Measurements from ENCODE around the gene UBTD1.

UBTD1 gene, protein sequence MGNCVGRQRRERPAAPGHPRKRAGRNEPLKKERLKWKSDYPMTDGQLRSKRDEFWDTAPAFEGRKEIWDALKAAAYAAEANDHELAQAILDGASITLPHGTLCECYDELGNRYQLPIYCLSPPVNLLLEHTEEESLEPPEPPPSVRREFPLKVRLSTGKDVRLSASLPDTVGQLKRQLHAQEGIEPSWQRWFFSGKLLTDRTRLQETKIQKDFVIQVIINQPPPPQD

DNA sequence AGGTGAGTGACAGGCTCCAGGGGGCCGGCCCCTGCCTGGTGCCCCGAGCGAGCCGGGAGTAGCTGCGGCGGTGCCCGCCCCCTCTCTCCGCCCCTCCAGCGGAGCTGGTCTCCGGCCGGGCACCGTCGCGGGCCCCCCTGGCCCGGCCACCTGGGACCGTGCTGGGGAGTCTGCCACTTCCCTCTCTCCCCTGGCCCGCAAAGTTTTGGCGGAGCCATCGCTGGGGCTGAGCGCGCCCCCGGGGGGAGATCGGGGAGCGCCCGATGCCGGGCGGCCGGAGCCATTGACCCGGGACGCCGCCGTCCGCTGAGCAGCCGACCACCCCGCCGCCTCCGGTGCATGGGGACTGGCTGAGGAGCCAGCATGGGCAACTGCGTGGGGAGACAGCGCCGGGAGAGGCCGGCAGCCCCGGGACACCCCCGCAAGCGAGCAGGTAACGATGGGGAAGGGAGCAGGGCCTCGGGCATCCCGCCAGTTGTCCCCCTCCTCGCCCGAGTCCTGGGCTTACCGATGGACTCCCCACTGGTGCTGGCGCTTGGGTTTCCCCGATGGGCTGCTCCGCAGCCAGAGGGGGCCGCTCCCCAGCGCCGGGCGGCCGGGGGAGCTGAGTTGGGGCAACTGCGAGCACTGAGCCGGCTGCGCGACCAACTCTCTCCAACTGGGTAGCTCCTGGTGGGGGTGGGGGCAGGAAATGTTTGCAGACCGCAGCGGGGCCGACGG, at the start of gene UBTD1:
Gene UBTD1, plus strand, starts transcription at position 84 of the 720 bp plus-strand sequence. Its CDS starts 280 bp downstream, at position 364.
- TF ChIP-seq Cebpa-rat (IDR thresholded peaks at IDR 0.05), result no peak
- Histone ChIP-seq H3K9ac (peak within 1 kb of the TSS; percentile 87), H4K20me1 (peaks cover 63% of the 10 kb centered on the region), H3K4me2 (peak within 1 kb of the TSS; percentile 98), H3K27ac (peak within 1 kb of the TSS; percentile 89), H3K27me3 (peaks cover 37% of the 10 kb centered on the region), H3K4me1 (peaks cover 45% of the 10 kb centered on the region), H3K4me3 (peak within 1 kb of the TSS; percentile 85), H3K9me3 (no peaks in the 10 kb centered on the region), H3K36me3 (0 out of 2 replicates have a peak, but pooled peaks cover 11% of the 10 kb centered on the region)

DNA sequence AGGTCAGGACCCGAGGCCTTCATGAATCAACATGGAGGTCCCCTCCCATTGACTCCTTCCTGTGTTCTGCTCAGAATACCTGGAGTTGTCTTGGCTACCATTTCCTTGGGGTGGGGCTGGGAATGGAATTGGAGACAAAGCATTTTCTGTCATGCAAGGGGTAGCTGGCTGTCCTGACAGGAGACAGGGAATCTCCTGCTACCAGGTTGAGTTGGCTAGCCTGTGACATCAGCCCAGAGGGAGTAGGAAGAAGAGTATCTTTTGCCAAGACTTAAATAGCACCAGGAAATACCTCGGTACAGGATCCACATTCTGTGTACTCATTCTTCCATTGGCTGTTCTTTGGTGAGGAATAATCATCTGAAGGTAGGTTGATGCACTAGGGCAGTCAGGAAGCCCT, 47.9 kb upstream of the UBTD1 start:
- Histone ChIP-seq H3K27ac (no peak overlapping the region), H3K4me2 (no peak overlapping the region), H3K36me3 (peaks cover 65% of the 10 kb centered on the region), H3K27me3 (no peaks in the 10 kb centered on the region), H3K9me3 (no peaks in the 10 kb centered on the region), H3K9ac (no peak overlapping the region), H4K20me1 (peaks cover 92% of the 10 kb centered on the region), H3K4me1 (peaks cover 42% of the 10 kb centered on the region), H3K4me3 (no peak overlapping the region)
- no peak for TF ChIP-seq Cebpa-rat (IDR thresholded peaks at IDR 0.05)

DNA sequence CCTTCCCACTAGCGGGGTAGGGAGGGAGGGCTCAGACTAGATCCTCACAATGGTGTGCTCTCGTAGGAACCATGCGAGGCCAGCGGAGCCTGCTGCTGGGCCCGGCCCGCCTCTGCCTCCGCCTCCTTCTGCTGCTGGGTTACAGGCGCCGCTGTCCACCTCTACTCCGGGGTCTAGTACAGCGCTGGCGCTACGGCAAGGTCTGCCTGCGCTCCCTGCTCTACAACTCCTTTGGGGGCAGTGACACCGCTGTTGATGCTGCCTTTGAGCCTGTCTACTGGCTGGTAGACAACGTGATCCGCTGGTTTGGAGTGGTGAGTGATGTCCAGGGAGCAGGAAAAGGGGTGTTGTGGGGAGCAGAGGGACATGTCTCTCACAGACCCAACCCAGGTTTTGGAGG, 47.1 kb upstream of the UBTD1 start:
- Histone ChIP-seq H3K27ac (no peak overlapping the region), H3K4me3 (no peak overlapping the region), H3K9ac (no peak overlapping the region), H3K9me3 (no peaks in the 10 kb centered on the region), H3K4me1 (peaks cover 41% of the 10 kb centered on the region), H3K27me3 (no peaks in the 10 kb centered on the region), H3K4me2 (no peak overlapping the region), H3K36me3 (peaks cover 72% of the 10 kb centered on the region), H4K20me1 (peaks cover 96% of the 10 kb centered on the region)
- TF ChIP-seq Cebpa-rat (IDR thresholded peaks at IDR 0.05), result no peak

DNA sequence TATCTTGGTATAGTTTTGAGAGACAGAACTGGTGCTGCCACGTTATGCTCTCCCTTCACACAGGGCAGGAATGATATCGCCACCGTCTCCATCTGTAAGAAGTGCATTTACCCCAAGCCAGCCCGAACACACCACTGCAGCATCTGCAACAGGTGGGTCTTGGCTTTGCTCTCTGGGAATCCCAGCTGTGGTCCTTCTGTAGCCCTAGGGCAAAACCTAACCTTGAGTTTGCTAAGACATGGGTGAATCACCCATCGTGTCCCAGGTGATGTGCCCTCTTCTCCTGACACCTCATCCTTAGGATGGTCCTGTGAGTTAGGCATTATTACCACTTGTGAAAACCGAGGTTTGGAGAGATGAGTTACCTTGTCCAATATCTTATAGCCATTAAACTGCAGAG, 46.4 kb upstream of the UBTD1 start:
- peaks cover 80% of the 10 kb centered on the region for H3K36me3 ChIP-seq
- peaks cover 95% of the 10 kb centered on the region for H4K20me1 ChIP-seq
- TF ChIP-seq Cebpa-rat (IDR thresholded peaks at IDR 0.05), result no peak
- H3K4me3 ChIP-seq, result no peak overlapping the region
- no peak overlapping the region for H3K27ac ChIP-seq
- H3K4me2 ChIP-seq, result no peak overlapping the region
- no peaks in the 10 kb centered on the region for H3K27me3 ChIP-seq
- no peak overlapping the region for H3K9ac ChIP-seq
- peaks cover 33% of the 10 kb centered on the region for H3K4me1 ChIP-seq
- H3K9me3 ChIP-seq, result no peaks in the 10 kb centered on the region

DNA sequence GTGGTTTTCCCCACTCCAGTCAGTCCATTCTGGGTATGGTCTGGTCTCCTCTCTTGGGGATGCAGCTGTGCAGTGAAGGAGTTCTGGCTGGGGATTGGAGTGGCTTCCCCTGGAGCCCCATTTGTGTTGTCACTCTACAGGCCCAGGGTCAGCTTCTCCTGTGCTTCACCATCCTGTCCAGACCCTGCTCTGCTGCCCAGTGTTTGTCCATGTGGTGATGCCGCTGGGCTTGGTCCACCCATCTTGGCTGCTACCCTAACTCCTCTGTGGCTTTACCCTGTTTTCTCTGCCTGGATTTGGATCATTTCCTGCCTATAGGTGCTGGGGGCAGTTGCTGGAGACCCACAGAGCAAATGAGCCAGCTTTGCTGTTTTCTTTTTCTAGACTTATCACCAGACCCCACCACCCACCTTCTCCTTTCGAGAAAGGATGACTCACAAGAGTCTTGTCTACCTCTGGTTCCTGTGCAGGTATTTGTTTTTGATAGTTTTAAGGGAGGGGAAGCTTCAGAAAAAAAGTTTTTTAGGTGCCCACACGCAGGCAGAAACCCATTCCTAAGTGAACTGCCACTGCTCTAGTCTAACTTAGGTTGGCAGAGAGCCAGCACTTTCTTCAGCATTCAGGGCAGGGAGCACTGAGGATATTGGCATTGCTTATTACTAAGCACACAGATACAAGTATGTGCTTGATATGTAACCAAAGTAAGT, 44.2 kb upstream of the UBTD1 start:
- no peak overlapping the region for H3K9ac ChIP-seq
- H3K4me2 ChIP-seq, result no peak overlapping the region
- peak overlapping the region; percentile 8; the same call in 1 of the 2 replicates for H3K27ac ChIP-seq
- no peak for TF ChIP-seq Cebpa-rat (IDR thresholded peaks at IDR 0.05)
- H4K20me1 ChIP-seq, result peaks cover 73% of the 10 kb centered on the region
- no peaks in the 10 kb centered on the region for H3K27me3 ChIP-seq
- H3K9me3 ChIP-seq, result no peaks in the 10 kb centered on the region
- peaks cover 95% of the 10 kb centered on the region for H3K36me3 ChIP-seq
- peaks cover 18% of the 10 kb centered on the region; the same call in 1 of the 2 replicates for H3K4me1 ChIP-seq
- H3K4me3 ChIP-seq, result no peak overlapping the region

DNA sequence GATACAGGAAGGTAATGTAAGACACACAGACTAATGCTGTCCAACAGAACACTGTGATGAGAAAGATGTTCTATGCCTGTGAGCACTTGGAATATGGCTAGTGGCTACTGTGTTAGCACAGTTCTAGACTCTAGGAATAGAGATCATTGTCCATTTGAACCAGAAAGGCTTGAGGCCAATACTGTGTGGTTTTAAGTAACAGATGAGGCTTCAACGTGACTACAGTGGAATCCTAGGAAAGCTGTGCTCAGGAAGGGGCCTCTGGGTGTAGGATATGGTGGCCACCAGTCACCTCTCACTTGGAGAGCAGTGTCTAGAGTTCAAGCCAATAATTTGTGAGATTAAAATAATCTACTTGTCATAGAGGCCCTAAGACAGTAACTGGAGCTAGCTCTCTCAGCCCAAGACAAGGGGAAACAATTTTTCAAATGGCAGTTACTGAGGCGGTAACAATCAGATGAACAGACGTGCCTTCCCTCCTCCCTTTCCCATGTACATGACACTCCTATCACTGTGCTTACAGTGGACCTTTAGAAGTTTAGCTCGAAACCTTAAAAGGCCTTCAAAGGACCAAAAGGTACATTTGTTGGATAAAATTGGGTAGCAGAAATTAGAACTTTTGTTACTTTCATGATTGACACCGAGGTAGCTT, 42.6 kb upstream of the UBTD1 start:
- TF ChIP-seq Cebpa-rat (IDR thresholded peaks at IDR 0.05), result no peak
- Histone ChIP-seq H3K27ac (no peak overlapping the region), H3K36me3 (peaks cover 100% of the 10 kb centered on the region)

DNA sequence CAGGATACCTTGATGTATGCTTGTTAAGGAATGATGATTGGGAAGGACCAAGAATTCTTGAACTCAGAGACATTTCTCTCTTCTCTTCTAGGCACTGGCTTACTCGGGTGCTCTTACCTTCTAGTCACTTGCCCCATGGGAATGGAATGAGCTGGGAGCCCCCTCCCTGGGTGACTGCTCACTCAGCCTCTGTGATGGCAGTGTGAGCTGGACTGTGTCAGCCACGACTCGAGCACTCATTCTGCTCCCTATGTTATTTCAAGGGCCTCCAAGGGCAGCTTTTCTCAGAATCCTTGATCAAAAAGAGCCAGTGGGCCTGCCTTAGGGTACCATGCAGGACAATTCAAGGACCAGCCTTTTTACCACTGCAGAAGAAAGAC, 42.0 kb upstream of the UBTD1 start:
- no peaks in the 10 kb centered on the region for H3K27me3 ChIP-seq
- H3K4me3 ChIP-seq, result no peak overlapping the region
- peaks cover 14% of the 10 kb centered on the region; the same call in 1 of the 2 replicates for H3K4me1 ChIP-seq
- no peak overlapping the region for H3K9ac ChIP-seq
- H3K9me3 ChIP-seq, result no peaks in the 10 kb centered on the region
- H4K20me1 ChIP-seq, result peaks cover 60% of the 10 kb centered on the region
- H3K4me2 ChIP-seq, result no peak overlapping the region
- H3K27ac ChIP-seq, result no peak overlapping the region
- no peak for TF ChIP-seq Cebpa-rat (IDR thresholded peaks at IDR 0.05)
- peaks cover 100% of the 10 kb centered on the region for H3K36me3 ChIP-seq

More for the DNA sequence above, 42.6 kb upstream of the UBTD1 start:
- Histone ChIP-seq H3K4me3 (no peak overlapping the region), H3K4me2 (no peak overlapping the region), H4K20me1 (peaks cover 61% of the 10 kb centered on the region), H3K9me3 (no peaks in the 10 kb centered on the region), H3K9ac (no peak overlapping the region), H3K4me1 (peaks cover 14% of the 10 kb centered on the region; the same call in 1 of the 2 replicates), H3K27me3 (no peaks in the 10 kb centered on the region)

DNA sequence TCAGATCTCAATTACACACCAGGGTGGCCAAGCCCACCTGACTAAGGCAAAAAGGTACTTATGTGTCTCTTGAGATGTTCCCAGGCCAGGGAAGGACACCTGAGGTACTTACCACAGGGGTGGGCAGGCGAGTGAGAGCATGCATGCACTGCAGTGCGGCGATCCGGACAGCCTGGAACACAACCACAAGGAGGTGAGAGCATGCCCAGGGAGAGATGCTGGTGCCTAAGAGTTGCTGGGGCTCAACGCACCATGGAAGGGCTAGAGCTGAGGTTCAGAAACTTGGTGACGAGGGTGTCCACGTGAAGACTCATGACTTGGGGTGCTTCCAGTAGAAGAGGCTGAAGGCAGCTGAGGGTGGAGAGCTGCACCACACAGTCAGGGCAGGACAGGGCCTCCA, 39.6 kb upstream of the UBTD1 start:
- peaks cover 100% of the 10 kb centered on the region for H3K36me3 ChIP-seq
- H4K20me1 ChIP-seq, result peaks cover 49% of the 10 kb centered on the region
- no peak overlapping the region for H3K4me2 ChIP-seq
- H3K9ac ChIP-seq, result no peak overlapping the region
- no peaks in the 10 kb centered on the region for H3K9me3 ChIP-seq
- H3K27ac ChIP-seq, result no peak overlapping the region
- no peak for TF ChIP-seq Cebpa-rat (IDR thresholded peaks at IDR 0.05)
- H3K27me3 ChIP-seq, result no peaks in the 10 kb centered on the region
- peaks cover 5% of the 10 kb centered on the region; the same call in 1 of the 2 replicates for H3K4me1 ChIP-seq
- no peak overlapping the region for H3K4me3 ChIP-seq

DNA sequence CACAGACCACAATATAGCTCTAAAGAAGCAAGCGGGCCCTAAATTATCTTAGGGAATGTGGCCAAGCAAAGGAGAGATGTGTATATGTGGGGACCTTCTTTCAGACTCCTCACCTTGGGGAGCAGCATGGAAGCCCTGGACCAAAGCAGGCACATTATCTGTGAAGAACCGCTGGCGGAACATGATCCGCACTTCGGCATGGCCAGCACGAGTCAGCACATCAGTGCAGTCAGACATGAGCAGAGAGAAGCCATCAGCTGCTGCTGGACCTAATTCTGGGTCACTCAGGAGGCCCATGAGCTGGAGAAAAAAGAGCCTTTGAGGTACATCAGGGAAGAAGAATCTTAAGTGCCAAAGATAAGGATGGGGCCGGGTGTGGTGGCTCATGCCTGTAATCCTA, 38.8 kb upstream of the UBTD1 start:
- Histone ChIP-seq H3K4me3 (no peak overlapping the region), H3K4me1 (no peaks in the 10 kb centered on the region), H3K27ac (no peak overlapping the region), H4K20me1 (peaks cover 48% of the 10 kb centered on the region), H3K4me2 (no peak overlapping the region), H3K27me3 (no peaks in the 10 kb centered on the region), H3K9me3 (no peaks in the 10 kb centered on the region), H3K36me3 (peaks cover 100% of the 10 kb centered on the region), H3K9ac (no peak overlapping the region)
- TF ChIP-seq Cebpa-rat (IDR thresholded peaks at IDR 0.05), result no peak
